Right cardiac atrium (tissue), 5 donors: ENCODE data around the gene UBQLN4. TPM values are rescaled to one million over a fixed set of nuclear protein-coding genes. Genes with fewer than 3 reads are reported as not detected.
"Not testable (repeated sequence)": the region's sequence is repeated elsewhere in the genome, so short reads cannot be mapped to it uniquely, and the experiment has no call there.

Experiments used
- ATAC-seq, 2 donors: fragments of 200-7000 bp; cut with Tn5 transposase; one replicate each; pipeline versions ENCODE4 v1.8.0 to v1.9.1; 2020; ENCODE audit warnings: moderate library complexity in 2 of 2, mild to moderate bottlenecking in 1 of 2
- DNase-seq, 3 donors: peaks; one replicate each; pipeline ENCODE4 v3.0.0-alpha.2; 2020
- H3K27ac ChIP-seq: one replicate; pipeline ENCODE4 v1.5.1; 2013; ENCODE audit warnings: mild to moderate bottlenecking, low read length, control low read depth, moderate library complexity
- H3K27me3 ChIP-seq: one replicate; pipeline ENCODE4 v1.6.1; 2013; ENCODE audit not compliant: control insufficient read depth, insufficient read depth
- H3K4me1 ChIP-seq: one replicate; pipeline ENCODE4 v1.6.1; 2013; ENCODE audit warnings: low read length; ENCODE audit not compliant: control insufficient read depth, insufficient read depth
- H3K4me3 ChIP-seq: one replicate; pipeline ENCODE4 v1.5.1; 2013; ENCODE audit warnings: low read length, control low read depth
- H3K9me3 ChIP-seq: one replicate; pipeline ENCODE4 v1.6.1; 2013; ENCODE audit warnings: low read length; ENCODE audit not compliant: control insufficient read depth
- WGBS: extraction: QIAGEN DNeasy Blood & Tissue Kit; methylation state at CpG from one replicate; pipeline ENCODE4 v1.1.7; 2013; 5-methylcytosine and 5-hydroxymethylcytosine counted together
- intact Hi-C, 4 donors: fragments of 100-400 bp; cut with DNase I; formaldehyde crosslinking; loops; one replicate each; pipeline versions ENCODE4 v1.11.0 to v1.14.0; 2022 to 2023
- polyA plus RNA-seq: library from polyadenylated mRNA; stranded (reverse); fragments of 200-250 nt; gene quantifications from one replicate; pipeline ENCODE4 v1.2.3, GENCODE V29; 2013
- total RNA-seq, 4 donors: library from RNA; stranded (reverse); fragmentation: NEBNext Ultra II Directional; extraction: Animal tissue kit (Norgen Biotek cat#: 25700); gene quantifications; one replicate each; pipeline ENCODE4 v1.2.1, GENCODE V29; 2021
- donor health status: healthy with polysubstance abuse.
- donor health status: DM: no; HTN: yes; CAD: no.
- donor health status: DM: no; HTN: no; CAD: no.
- donor health status: DM: no; HTN: yes; CAD: no; lungs with severe emphysema.
- donor health status: DM: yes; HTN: yes; CAD: no.

The UBQLN4 gene
- total and polyA plus RNA-seq, 5 donors = 13.7 to 28.7 (median 26.7) TPM

DNA sequence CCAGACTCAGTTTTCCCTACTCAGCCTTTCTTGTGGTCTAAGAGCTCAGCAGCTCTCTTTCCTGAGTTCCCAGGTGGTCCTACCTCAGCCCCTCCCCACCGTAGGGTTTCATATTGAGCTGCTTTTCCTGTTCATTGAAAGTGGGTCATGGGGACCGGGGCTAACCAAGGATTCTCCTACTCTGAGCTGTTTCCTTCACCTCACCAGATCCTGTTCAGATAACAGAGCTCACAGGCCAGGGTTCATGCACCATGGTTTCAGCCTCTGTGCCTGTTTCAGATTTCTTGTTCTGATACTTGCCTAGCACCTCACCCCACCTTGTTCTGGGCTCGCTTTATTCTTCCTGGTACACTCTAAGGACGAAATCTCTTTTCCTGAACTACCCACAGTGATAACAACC lies 8.5 kb downstream of the UBQLN4 start:
- ATAC-seq (no peak), DNase-seq (no peak)
- Histone ChIP-seq H3K9me3 (no peaks in the 10 kb centered on the region), H3K4me1 (no peaks in the 10 kb centered on the region), H3K27me3 (no peaks in the 10 kb centered on the region), H3K4me3 (no peak overlapping the region), H3K27ac (no peak overlapping the region)
- 92% methylated on average over 4 of the region's 4 CpGs for WGBS
- intact Hi-C loops = no loop called here

DNA sequence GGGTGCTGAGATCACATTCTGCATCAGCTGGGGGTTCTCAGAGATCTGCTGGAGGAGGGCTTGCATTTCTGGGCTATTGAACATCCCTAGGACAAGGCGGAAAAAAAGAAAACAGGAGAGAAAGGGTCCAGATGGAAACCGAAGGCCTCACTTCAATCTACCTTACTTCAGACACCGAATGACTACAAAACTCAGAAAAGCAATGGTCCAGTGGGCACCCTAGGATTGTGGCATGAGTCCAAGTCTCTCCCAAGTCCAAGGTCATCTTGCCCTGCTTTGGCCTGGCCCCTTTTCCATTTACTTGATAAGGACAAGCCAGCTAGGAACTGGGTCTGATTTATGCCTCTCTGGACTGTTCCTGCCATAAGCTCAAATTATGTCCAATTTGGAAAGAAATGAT lies 10.8 kb downstream of the UBQLN4 start:
- no peak overlapping the region for H3K4me3 ChIP-seq
- 97% methylated on average over 3 of the region's 3 CpGs for WGBS
- intact Hi-C loops = no loop called here
- ATAC-seq (no peak), DNase-seq (no peak)
- no peak overlapping the region for H3K27ac ChIP-seq
- H3K4me1 ChIP-seq = no peaks in the 10 kb centered on the region
- H3K27me3 ChIP-seq = no peaks in the 10 kb centered on the region
- no peaks in the 10 kb centered on the region for H3K9me3 ChIP-seq

DNA sequence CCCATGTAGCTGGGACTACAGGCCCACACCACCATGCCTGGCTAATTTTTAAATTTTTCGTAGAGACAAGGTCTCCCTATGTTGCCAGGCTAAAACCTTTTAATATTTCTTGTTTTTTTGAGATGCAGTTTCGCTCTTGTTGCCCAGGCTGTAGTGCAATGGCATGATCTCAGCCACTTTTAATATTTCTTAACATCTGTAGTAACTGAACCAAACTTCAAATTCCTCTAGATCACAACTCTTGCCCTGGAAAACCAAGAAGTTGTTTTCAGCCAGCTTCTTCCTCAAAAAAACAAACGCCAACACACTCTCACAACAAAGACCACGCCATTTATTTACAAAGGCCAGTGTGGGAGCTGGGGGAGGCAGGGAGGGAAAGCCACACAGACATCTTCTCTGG lies 18.6 kb downstream of the UBQLN4 start:
- H3K9me3 ChIP-seq, ATAC-seq, H3K27ac ChIP-seq, H3K27me3 ChIP-seq, H3K4me1 ChIP-seq, H3K4me3 ChIP-seq, intact Hi-C loops, DNase-seq: not testable (repeated sequence)
- WGBS = 92% methylated on average over 4 of the region's 4 CpGs

DNA sequence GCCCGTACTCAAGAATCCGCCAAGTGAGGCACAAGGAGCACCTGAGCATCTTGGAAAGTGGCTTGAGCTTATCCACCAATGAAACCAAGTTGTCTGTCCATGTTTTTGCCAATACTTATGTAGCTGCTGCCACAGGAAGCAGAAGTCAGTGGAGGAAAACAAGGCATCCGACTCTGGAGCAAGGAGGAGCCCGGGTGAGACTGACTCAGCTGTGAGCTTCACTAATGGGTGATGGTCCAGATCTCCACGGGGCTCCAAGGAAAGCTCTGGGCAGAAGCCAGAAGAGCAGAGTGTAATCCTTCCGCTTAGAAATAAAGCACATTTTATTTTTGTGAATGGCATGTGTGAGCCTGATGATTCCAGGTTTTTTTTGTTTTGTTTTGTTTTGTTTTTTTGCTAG lies 20.6 kb downstream of the UBQLN4 start:
- WGBS = 44% methylated on average over 6 of the region's 6 CpGs
- peak in 1 of 2 donors; percentile 43 for ATAC-seq
- Histone ChIP-seq H3K4me3 (no peak overlapping the region), H3K4me1 (no peaks in the 10 kb centered on the region), H3K9me3 (no peaks in the 10 kb centered on the region), H3K27ac (no peak overlapping the region), H3K27me3 (no peaks in the 10 kb centered on the region)
- no peak for DNase-seq
- intact Hi-C loops = no loop called here

DNA sequence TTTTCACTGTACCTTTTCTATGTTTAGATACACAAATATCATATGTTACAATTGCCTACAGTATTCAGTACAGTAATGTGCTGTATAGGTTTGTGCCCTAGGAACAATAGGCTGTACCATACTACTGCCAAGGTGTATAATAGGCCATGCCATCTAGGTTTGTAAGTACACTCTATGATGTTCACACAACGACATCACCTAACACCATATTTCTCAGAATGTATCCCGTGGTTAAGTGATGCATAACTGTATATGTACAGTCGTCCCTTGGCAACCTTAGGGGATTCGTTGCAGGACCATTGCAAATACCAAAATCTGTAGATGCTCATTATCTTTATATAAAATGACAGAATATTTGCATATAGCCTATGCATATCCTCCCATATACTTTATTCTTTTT lies 27.0 kb downstream of the UBQLN4 start:
- no peak for ATAC-seq
- Histone ChIP-seq H3K4me1 (no peaks in the 10 kb centered on the region), H3K4me3 (no peak overlapping the region), H3K27ac (no peak overlapping the region), H3K9me3 (no peaks in the 10 kb centered on the region), H3K27me3 (no peaks in the 10 kb centered on the region)
- WGBS = 89% methylated on average over 4 of the region's 4 CpGs
- intact Hi-C loops = no loop called here
- DNase-seq = no peak

DNA sequence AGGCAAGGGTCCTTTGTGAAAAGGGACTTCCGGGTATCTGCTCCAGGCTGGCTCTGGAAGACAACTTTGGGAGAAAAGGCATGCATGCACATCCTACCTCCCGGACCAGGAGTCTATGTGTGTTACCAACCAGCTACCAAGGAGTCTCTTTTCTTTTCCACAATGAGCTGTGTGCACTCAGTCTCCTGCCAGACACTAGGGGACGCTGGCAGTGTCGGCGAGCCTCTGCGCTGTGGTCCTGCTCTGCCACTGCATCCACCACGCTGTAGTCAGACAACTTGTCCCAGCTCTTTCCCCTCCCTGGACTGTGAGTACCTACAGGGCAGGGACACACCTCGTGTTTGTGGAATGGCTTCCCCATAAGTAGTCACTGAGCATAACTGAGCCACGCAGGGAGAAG lies 27.7 kb downstream of the UBQLN4 start:
- peak; percentile 66 to 78 for ATAC-seq
- peak; percentile 47 to 72 (median 57) for DNase-seq
- no peaks in the 10 kb centered on the region for H3K27me3 ChIP-seq
- H3K9me3 ChIP-seq = no peaks in the 10 kb centered on the region
- no peaks in the 10 kb centered on the region for H3K4me1 ChIP-seq
- no peak overlapping the region for H3K4me3 ChIP-seq
- intact Hi-C loops = no loop called here
- 7% methylated on average over 9 of the region's 9 CpGs for WGBS
- no peak overlapping the region for H3K27ac ChIP-seq

DNA sequence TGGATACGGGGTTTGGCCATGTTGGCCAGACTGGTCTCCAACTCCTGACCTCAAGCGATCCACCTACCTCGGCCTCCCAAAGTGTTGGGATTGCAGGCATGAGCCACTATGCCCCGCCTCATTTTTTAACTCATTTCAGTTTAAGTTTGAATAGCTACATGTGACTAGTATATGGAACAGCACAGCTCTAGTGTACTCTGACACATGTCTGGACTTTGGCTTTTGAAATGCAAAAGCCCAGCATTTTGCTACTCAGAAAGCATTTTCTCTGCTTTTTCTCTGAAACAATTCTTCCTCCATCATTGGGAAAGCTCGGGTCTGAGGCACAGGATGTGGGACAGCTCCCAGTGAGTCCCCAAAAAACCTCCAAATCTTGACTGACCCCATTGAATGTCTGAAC lies 28.8 kb downstream of the UBQLN4 start:
- H3K4me3 ChIP-seq = no peak overlapping the region
- ATAC-seq = no peak
- WGBS = 81% methylated on average over 5 of the region's 5 CpGs
- no peak overlapping the region for H3K27ac ChIP-seq
- intact Hi-C loops = no loop called here
- H3K27me3 ChIP-seq = no peaks in the 10 kb centered on the region
- DNase-seq = no peak
- H3K4me1 ChIP-seq = no peaks in the 10 kb centered on the region
- no peaks in the 10 kb centered on the region for H3K9me3 ChIP-seq

DNA sequence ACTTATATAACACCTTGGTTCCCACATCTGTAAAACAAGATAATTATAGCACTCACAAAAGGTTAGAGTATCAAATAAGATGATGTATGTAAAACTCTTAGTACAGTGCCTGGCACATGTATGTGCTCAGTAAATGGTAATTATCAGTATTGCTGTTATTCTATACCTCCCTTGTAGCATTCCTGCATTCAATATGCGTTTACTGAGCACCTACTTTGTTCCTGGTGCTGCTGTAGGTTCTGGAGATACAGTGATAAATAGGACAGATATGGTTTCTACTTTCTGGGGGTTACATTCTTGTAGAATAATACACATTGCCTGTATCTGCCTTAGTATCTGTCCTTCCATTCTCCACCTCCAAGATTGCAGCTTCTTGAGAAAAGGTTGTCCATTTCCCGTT lies 31.6 kb downstream of the UBQLN4 start:
- Histone ChIP-seq H3K4me3 (no peak overlapping the region), H3K27me3 (no peaks in the 10 kb centered on the region), H3K4me1 (no peaks in the 10 kb centered on the region), H3K9me3 (no peaks in the 10 kb centered on the region), H3K27ac (no peak overlapping the region)
- no peak for DNase-seq
- no peak for ATAC-seq
- WGBS = 67% methylated on average over 2 of the region's 2 CpGs
- intact Hi-C loops = no loop called here

DNA sequence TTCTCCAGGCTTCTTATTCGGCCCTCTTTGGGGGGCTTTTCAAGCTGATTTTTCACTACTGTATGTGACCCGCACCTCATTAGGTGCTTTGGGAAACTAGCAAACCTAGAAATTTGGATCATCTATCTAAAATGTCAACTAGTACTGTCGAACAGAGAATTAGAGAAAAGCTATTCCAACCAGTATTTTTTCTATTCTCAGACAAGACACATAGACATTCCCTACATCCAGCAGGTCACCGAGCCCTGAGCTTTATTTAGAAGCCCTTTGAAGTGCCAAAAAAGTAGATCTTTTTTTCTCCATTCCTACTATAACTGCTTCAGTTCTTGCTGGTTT lies 32.5 kb downstream of the UBQLN4 start:
- intact Hi-C loops = no loop called here
- no peaks in the 10 kb centered on the region for H3K9me3 ChIP-seq
- no peak overlapping the region for H3K27ac ChIP-seq
- ATAC-seq (no peak), DNase-seq (no peak)
- no peaks in the 10 kb centered on the region for H3K27me3 ChIP-seq
- H3K4me3 ChIP-seq = peak overlapping the region; percentile 88
- no peaks in the 10 kb centered on the region for H3K4me1 ChIP-seq
- WGBS = 4% methylated on average over 4 of the region's 4 CpGs

DNA sequence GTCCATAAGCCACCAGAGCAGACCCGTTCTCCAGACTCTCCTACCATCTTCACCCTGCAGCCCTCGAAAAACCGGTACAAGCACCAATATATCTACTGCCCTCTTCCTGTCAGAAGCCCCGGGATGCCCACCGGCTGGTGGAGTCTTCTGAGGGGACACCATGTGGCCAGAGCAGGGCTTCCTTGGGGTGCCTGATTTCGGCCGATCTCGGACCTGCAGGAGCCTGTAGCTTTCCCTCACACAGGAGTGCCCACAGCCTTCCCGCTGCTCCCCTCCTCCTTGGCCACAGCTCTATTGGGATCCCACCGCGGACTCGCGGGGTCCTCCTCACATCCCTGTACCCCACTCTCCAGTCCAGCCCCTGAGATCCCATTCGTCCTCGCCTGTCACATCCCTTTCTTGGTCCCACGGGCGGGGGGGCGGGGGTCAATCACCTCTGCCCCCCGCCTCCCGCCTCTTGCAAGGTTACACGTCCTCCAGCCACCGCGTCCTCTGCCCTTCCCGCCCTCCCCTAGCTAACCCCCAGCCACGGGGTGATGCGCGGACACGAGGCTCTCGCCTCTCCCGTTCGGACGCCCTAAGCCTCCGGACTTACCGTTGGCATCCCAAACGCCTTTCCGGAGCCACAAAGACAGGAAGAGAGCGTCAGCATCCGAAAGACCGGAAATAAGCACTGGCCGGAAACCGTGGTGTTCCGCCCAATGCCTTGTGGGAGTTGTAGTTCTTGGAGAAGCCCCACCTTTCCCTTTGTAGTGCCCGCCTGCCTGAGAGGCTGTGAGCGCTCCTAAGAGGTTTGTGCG lies 33.1 kb downstream of the UBQLN4 start, which contains the start of gene SSR2:
SSR2 (minus strand) TSS at position 659 of the 800 bp plus-strand sequence. CDS start 784 bp downstream, outside the sequence.
- ATAC-seq (peak; percentile 97 to 98), DNase-seq (peak; percentile 87 to 92 (median 90))
- Histone ChIP-seq H3K27ac (peak within 1 kb of the TSS; percentile 88), H3K9me3 (no peaks in the 10 kb centered on the region), H3K4me1 (no peaks in the 10 kb centered on the region), H3K27me3 (no peaks in the 10 kb centered on the region), H3K4me3 (peak within 1 kb of the TSS; percentile 88)
- intact Hi-C loops = no loop called here
- 0% methylated on average over 45 of the region's 45 CpGs for WGBS

DNA sequence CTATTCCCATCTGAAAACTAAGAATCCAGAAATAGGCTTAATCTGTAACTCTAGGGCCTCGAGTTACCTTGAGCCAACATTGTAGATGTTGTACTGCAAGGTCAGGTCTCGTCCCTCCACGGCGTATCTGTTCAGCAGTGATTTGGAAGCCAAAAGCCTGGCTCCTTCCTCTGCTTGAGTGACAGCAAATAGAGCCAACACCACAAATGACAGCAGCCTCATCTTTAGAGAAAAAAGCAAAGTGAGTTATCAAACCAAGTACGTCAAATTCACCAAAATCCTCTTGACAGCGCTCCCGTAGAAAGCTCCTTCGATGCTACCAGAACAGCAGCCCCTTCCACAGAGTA lies 33.7 kb downstream of the UBQLN4 start:
- intact Hi-C loops = no loop called here
- Histone ChIP-seq H3K9me3 (no peaks in the 10 kb centered on the region), H3K27ac (peak overlapping the region; percentile 15), H3K4me1 (no peaks in the 10 kb centered on the region), H3K4me3 (peak overlapping the region; percentile 88), H3K27me3 (no peaks in the 10 kb centered on the region)
- no peak for DNase-seq
- WGBS = 27% methylated on average over 8 of the region's 8 CpGs
- no peak for ATAC-seq

DNA sequence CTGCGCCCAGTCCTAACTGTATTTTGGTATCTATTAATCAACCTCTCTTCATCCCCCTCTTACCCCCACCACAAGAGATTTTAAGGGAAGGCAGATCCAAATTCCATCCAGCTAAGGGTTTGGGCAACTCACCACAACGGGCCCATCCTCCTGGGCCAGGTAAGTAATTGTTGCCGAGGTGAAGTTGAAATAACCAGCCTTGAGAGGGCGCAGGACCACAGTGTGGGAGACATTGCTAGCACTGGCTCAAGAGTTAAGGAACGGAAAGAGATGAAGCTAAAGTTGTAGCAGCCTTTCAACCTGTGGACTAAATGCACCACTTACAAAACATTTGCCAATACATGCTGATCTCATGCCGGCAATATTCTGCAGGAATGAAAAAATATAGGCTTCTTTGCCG lies 38.8 kb downstream of the UBQLN4 start:
- H3K9me3 ChIP-seq = peaks cover 2% of the 10 kb centered on the region
- no peaks in the 10 kb centered on the region for H3K4me1 ChIP-seq
- DNase-seq (no peak), ATAC-seq (no peak)
- no peaks in the 10 kb centered on the region for H3K27me3 ChIP-seq
- no peak overlapping the region for H3K4me3 ChIP-seq
- intact Hi-C loops = no loop called here
- WGBS = 91% methylated on average over 7 of the region's 7 CpGs
- no peak overlapping the region for H3K27ac ChIP-seq
